Endothelial cell of umbilical vein (primary cell): ENCODE measurements around the gene HECTD1. TPM values are rescaled to one million over a fixed set of nuclear protein-coding genes. Genes with fewer than 3 reads are reported as not detected.

Experiments
- BruUV-seq: library from RNA; stranded (reverse); fragments of 400-500 nt; replicated peaks from 2 replicates; lab custom pipeline; 2021; lab: Mats Ljungman, UMichigan
- CTCF ChIA-PET: fragments of 300-600, 350-600 bp; sonication (Branson Sonifier 250); formaldehyde crosslinking; loops from one replicate; lab custom pipeline; 2021; ENCODE audit warnings: antibody characterized with exemption, inconsistent platforms; lab: Charles Lee
- POLR2A ChIA-PET: fragments of 300-600, 350-600 bp; sonication (Branson Sonifier 250); formaldehyde crosslinking; loops from one replicate; lab custom pipeline; 2021; ENCODE audit warnings: antibody characterized with exemption, inconsistent platforms; lab: Charles Lee
- DNase-seq: peaks from one replicate; pipeline ENCODE4 v3.0.0-alpha.2; 2011; ENCODE audit warnings: low read depth, low spot score
- FAIRE-seq: peaks from 2 replicates; lab custom pipeline; 2011; peaks lifted over from hg19 to GRCh38; lab: Jason Lieb, UNC
- H2AFZ ChIP-seq: 2 replicates; pipeline ENCODE4 v1.6.0; 2012; ENCODE audit warnings: low read depth, low read length, control low read depth, inconsistent platforms
- H3K27ac ChIP-seq: 2 replicates; pipeline ENCODE4 v1.5.1; 2011; ENCODE audit warnings: low read depth, mild to moderate bottlenecking, control low read depth, low read length, moderate library complexity; ENCODE audit not compliant: insufficient read depth
- H3K27me3 ChIP-seq, 2 experiments: 2 replicates each; pipeline versions ENCODE4 v1.6.0 to v1.6.1; 2011; ENCODE audit warnings: low read length in 2 of 2, mixed read lengths in 1 of 2; ENCODE audit not compliant: control insufficient read depth in 2 of 2, insufficient read depth in 2 of 2
- H3K36me3 ChIP-seq, 2 experiments: 2 replicates in 1 of 2; 3 replicates in 1 of 2; pipeline ENCODE4 v1.5.1; 2011; ENCODE audit warnings: low read length in 2 of 2, mild to moderate bottlenecking in 1 of 2, moderate library complexity in 1 of 2; ENCODE audit not compliant: control insufficient read depth in 2 of 2, insufficient read depth in 2 of 2; ENCODE audit errors: extremely low read depth in 1 of 2
- H3K4me1 ChIP-seq: 3 replicates; pipeline ENCODE4 v1.5.1; 2011; ENCODE audit warnings: mild to moderate bottlenecking, low read length; ENCODE audit not compliant: control insufficient read depth, insufficient read depth; ENCODE audit errors: extremely low read depth
- H3K4me2 ChIP-seq: 2 replicates; pipeline ENCODE4 v1.6.1; 2011; ENCODE audit warnings: low read length, control low read depth, mixed read lengths; ENCODE audit not compliant: insufficient read depth
- H3K4me3 ChIP-seq, 3 experiments: fragments of 200-600 bp in 1 of 3; sonication (generic), shearing (Covaris generic) in 1 of 3; replicated peaks in 1 of 3; 2 replicates each; pipeline ENCODE4 v1.5.1; 2011 to 2016; ENCODE audit warnings: control low read depth in 3 of 3, low read length in 3 of 3, mild to moderate bottlenecking in 2 of 3, inconsistent platforms in 1 of 3, low read depth in 1 of 3, moderate library complexity in 1 of 3; ENCODE audit not compliant: insufficient read depth in 1 of 3
- H3K79me2 ChIP-seq: 2 replicates; pipeline ENCODE4 v1.6.0; 2012; ENCODE audit warnings: low read length, inconsistent platforms; ENCODE audit not compliant: control insufficient read depth, insufficient read depth
- H3K9ac ChIP-seq: replicated peaks from 2 replicates; pipeline ENCODE3; 2011; ENCODE audit warnings: low read length, control low read depth; ENCODE audit not compliant: insufficient read depth; ENCODE audit errors: extremely low read depth
- H3K9me1 ChIP-seq: replicated peaks from 3 replicates; pipeline ENCODE4 v1.6.0; 2011; ENCODE audit warnings: mild to moderate bottlenecking, low read length; ENCODE audit not compliant: control insufficient read depth, insufficient read depth; ENCODE audit errors: extremely low read depth
- H3K9me3 ChIP-seq: replicated peaks from 2 replicates; pipeline ENCODE4 v1.5.1; 2012; ENCODE audit warnings: low read length, inconsistent platforms; ENCODE audit not compliant: control insufficient read depth, insufficient read depth
- H4K20me1 ChIP-seq: replicated peaks from 2 replicates; pipeline ENCODE3; 2011; ENCODE audit warnings: mild to moderate bottlenecking, low read length; ENCODE audit not compliant: control insufficient read depth, insufficient read depth; ENCODE audit errors: extremely low read depth
- EZH2 ChIP-seq: IDR thresholded peaks from 2 replicates; pipeline ENCODE4 v1.6.1; 2012; ENCODE audit warnings: borderline replicate concordance, low read depth, mild to moderate bottlenecking, moderate library complexity, low read length, inconsistent platforms; ENCODE audit not compliant: severe bottlenecking
- FOS ChIP-seq: IDR thresholded peaks from 2 replicates; pipeline ENCODE4 v1.6.1; 2011; ENCODE audit warnings: mild to moderate bottlenecking, low read length, moderate library complexity, borderline replicate concordance; ENCODE audit not compliant: insufficient read depth
- GATA2 ChIP-seq: IDR thresholded peaks from 2 replicates; pipeline ENCODE4 v1.7.0; 2011; ENCODE audit warnings: low read depth, mild to moderate bottlenecking, moderate library complexity, mixed read lengths, low read length; ENCODE audit not compliant: insufficient read length, insufficient read depth
- JUN ChIP-seq: IDR thresholded peaks from 2 replicates; pipeline ENCODE4 v1.6.1; 2011; ENCODE audit warnings: borderline replicate concordance, low read depth; ENCODE audit not compliant: insufficient read length, insufficient read depth
- MAX ChIP-seq: IDR thresholded peaks from 2 replicates; pipeline ENCODE4 v1.6.1; 2011; ENCODE audit not compliant: insufficient read depth, insufficient read length
- MYC ChIP-seq: IDR thresholded peaks from one replicate; pipeline ENCODE4 v1.6.1; 2011; ENCODE audit warnings: mild to moderate bottlenecking, low read depth, low read length
- POLR2A ChIP-seq: IDR thresholded peaks from 2 replicates; pipeline ENCODE4 v1.6.1; 2012; ENCODE audit warnings: low read depth, mild to moderate bottlenecking, control low read depth, low read length
- POLR2AphosphoS5 ChIP-seq: IDR thresholded peaks from 2 replicates; pipeline ENCODE4 v1.6.1; 2012; ENCODE audit warnings: low read depth, mild to moderate bottlenecking, control low read depth, low read length, moderate library complexity; ENCODE audit not compliant: insufficient read depth
- dilution Hi-C: fragments of 300-500 bp; cut with MboI; formaldehyde crosslinking; loops from one replicate; pipeline ENCODE4 v1.15.0; 2019; ENCODE audit warnings: low sequenced_read_pairs; ENCODE audit not compliant: extremely low pct_ligation_motif_present
- intact Hi-C: fragments of 100-400 bp; cut with micrococcal nuclease; formaldehyde crosslinking; loops from one replicate; pipeline ENCODE4 v1.10.0; 2022
- polyA plus RNA-seq, 4 experiments: library from polyadenylated mRNA; depleted of rRNA in 3 of 4; stranded (reverse) in 3 of 4; unstranded in 1 of 4; fragments of >200 nt; gene quantifications; 2 replicates each; pipeline versions ENCODE4 v1.2.1 to v1.2.3, GENCODE V29; 2011 to 2012; ENCODE audit warnings: missing spikeins in 1 of 4
- total RNA-seq: library from RNA; stranded (reverse); gene quantifications from 2 replicates; pipeline ENCODE4 v1.2.3, GENCODE V29; 2021
- TF ChIP-seq, protein P1 (sequence below), 2 donors: IDR thresholded peaks; 1 replicate in 1 of 2; 2 replicates in 1 of 2; pipeline ENCODE4 v1.5.1; 2011; ENCODE audit warnings: low read length in 2 of 2, mild to moderate bottlenecking in 2 of 2, moderate library complexity in 2 of 2, control low read depth in 1 of 2, inconsistent platforms in 1 of 2, low read depth in 1 of 2; ENCODE audit not compliant: insufficient read depth in 1 of 2; ENCODE audit errors: extremely low read depth in 1 of 2

HECTD1 gene
- total and polyA plus RNA-seq, 2 donors (not counting 3 experiments of a cell fraction or from before 2014, with no cell fraction given), result 67.9 to 181 TPM

- peaks cover 9% of the 10 kb centered on the region for H4K20me1 ChIP-seq
These were observed 4.2 kb downstream of the HECTD1 start for GRCh38 chr14:31203414-31203742.

More at GRCh38 chr14:31203414-31203742, 4.2 kb downstream of the HECTD1 start:
- no peak overlapping the region for H3K9ac ChIP-seq
- no peak overlapping the region for H3K4me2 ChIP-seq
- H3K27me3 ChIP-seq, result no peaks in the 10 kb centered on the region
- intact Hi-C loops (no loop called here), dilution Hi-C loops (no loop called here)
- no peak overlapping the region for H3K4me3 ChIP-seq
- ChIA-PET CTCF (no interaction called here), POLR2A (no interaction called here)
- H3K4me1 ChIP-seq, result peaks cover 26% of the 10 kb centered on the region
- H3K79me2 ChIP-seq, result peaks cover 78% of the 10 kb centered on the region
- no peaks in the 10 kb centered on the region for H3K9me1 ChIP-seq
- no TSS peak for BruUV-seq
- H3K9me3 ChIP-seq, result no peaks in the 10 kb centered on the region
- no peak for DNase-seq
- no peak overlapping the region for H3K27ac ChIP-seq
- no peak for FAIRE-seq
- no peak overlapping the region for H2AFZ ChIP-seq
- no peak for TF ChIP-seq POLR2A
- TF ChIP-seq MAX, result no peak
- TF ChIP-seq, protein P1, sequence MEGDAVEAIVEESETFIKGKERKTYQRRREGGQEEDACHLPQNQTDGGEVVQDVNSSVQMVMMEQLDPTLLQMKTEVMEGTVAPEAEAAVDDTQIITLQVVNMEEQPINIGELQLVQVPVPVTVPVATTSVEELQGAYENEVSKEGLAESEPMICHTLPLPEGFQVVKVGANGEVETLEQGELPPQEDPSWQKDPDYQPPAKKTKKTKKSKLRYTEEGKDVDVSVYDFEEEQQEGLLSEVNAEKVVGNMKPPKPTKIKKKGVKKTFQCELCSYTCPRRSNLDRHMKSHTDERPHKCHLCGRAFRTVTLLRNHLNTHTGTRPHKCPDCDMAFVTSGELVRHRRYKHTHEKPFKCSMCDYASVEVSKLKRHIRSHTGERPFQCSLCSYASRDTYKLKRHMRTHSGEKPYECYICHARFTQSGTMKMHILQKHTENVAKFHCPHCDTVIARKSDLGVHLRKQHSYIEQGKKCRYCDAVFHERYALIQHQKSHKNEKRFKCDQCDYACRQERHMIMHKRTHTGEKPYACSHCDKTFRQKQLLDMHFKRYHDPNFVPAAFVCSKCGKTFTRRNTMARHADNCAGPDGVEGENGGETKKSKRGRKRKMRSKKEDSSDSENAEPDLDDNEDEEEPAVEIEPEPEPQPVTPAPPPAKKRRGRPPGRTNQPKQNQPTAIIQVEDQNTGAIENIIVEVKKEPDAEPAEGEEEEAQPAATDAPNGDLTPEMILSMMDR (IDR thresholded peaks at IDR 0.05; ENCODE audit: extremely low read depth in 1 of 2, insufficient read depth in 1 of 2, low read depth in 1 of 2, low read length in 2 of 2), result no peak
- no peak for TF ChIP-seq JUN
- TF ChIP-seq GATA2, result no peak
- no peak for TF ChIP-seq FOS
- TF ChIP-seq MYC, result no peak
- TF ChIP-seq POLR2AphosphoS5, result no peak
- TF ChIP-seq EZH2, result no peak
- H3K36me3 ChIP-seq, result peaks cover 0 to 2% of the 10 kb centered on the region in 2 experiments
